Measurements from ENCODE around the gene PKN1.

DNA sequence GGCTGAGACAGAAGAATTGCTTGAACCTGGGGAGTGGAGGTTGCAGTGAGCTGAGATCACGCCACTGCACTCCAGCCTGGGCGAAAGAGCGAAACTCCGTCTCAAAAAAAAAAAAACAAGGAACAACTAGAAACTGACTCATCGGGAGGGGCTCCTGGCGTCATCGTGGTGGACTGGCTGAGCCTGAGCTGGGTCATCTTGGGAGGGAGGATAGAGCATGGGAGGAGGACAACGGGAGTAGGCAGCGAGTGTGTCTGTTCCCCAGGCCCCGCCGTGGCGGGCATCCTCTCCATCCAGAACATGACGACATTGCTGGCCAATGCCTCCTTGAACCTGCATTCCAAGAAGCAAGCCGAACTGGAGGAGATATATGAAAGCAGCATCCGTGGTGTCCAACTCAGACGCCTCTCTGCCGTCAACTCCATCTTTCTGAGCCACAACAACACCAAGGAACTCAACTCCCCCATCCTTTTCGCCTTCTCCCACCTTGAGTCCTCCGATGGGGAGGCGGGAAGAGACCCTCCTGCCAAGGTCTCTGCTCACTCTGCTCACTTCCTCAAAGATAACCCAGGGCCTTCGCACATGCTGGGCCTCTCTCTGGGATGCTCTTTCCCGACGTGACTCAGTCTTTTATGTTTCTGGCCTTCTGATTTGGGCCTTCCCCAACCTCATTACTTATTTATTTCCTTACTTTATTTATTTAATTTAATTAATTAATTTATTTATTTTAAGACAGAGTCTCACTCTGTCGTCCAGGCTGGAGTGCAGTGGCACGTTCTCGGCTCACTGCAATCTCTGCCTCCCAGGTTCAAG, 30.6 kb upstream of the PKN1 start:
- TF ChIP-seq POLR2AphosphoS5 (IDR thresholded peaks at IDR 0.05; ENCODE audit: borderline replicate concordance, low read depth, low read length) (no peak), EZH2 (IDR thresholded peaks at IDR 0.05) (no peak)

All from SK-N-MC (cell line).